B cell (primary cell): ENCODE measurements around the gene VEGFB. TPM values are rescaled to one million over a fixed set of nuclear protein-coding genes. Genes with fewer than 3 reads are reported as not detected.

ENCODE experiments used
- ATAC-seq: fragments of 200-7000 bp; cut with Tn5 transposase; one replicate; pipeline ENCODE4 v1.10.0; 2021; ENCODE audit warnings: low read depth, mild to moderate bottlenecking, moderate number of reproducible peaks, moderate library complexity
- CTCF ChIA-PET: fragments of 350-600 bp; sonication (Branson Sonifier 250); formaldehyde crosslinking; loops from one replicate; lab custom pipeline; 2021; ENCODE audit warnings: antibody characterized with exemption, inconsistent platforms; lab: Charles Lee
- POLR2A ChIA-PET: fragments of 350-600 bp; sonication (Branson Sonifier 250); formaldehyde crosslinking; loops from one replicate; lab custom pipeline; 2021; ENCODE audit warnings: antibody characterized with exemption; lab: Charles Lee
- DNase-seq: peaks from one replicate; pipeline ENCODE4 v3.0.0; 2013
- H2AFZ ChIP-seq: 2 replicates; pipeline ENCODE4 v1.6.1; 2012; ENCODE audit warnings: mild to moderate bottlenecking, low read depth, low read length; ENCODE audit not compliant: insufficient read depth, poor library complexity, severe bottlenecking
- H3K27ac ChIP-seq, 2 donors: 1 replicate in 1 of 2; 2 replicates in 1 of 2; pipeline ENCODE4 v1.5.1; 2012 to 2013; ENCODE audit warnings: low read length in 2 of 2, mild to moderate bottlenecking in 2 of 2, moderate library complexity in 1 of 2
- H3K27me3 ChIP-seq, 4 experiments: fragments of 200-600 bp in 1 of 4; sonication (generic) in 1 of 4; replicated peaks in 1 of 4; 1 replicate in 2 of 4; 2 replicates in 2 of 4; pipeline versions ENCODE4 v1.6.1 to v1.7.0; 2013 to 2016; ENCODE audit warnings: low read length in 3 of 4, mild to moderate bottlenecking in 2 of 4, mixed read lengths in 1 of 4, moderate library complexity in 1 of 4; ENCODE audit not compliant: insufficient read depth in 4 of 4, control insufficient read depth in 3 of 4; ENCODE audit errors: control extremely low read depth in 1 of 4
- H3K36me3 ChIP-seq, 2 experiments: replicated peaks in 1 of 2; 1 replicate in 1 of 2; 2 replicates in 1 of 2; pipeline versions ENCODE4 v1.6.1 to v1.7.1; 2013; ENCODE audit warnings: low read length in 1 of 2; ENCODE audit not compliant: insufficient read depth in 2 of 2, control insufficient read depth in 1 of 2; ENCODE audit errors: control extremely low read depth in 1 of 2, extremely low read depth in 1 of 2
- H3K4me1 ChIP-seq, 2 donors: fragments of 200-600 bp in 1 of 2; sonication (generic) in 1 of 2; 1 replicate in 1 of 2; 2 replicates in 1 of 2; pipeline versions ENCODE4 v1.5.1 to v1.6.1; 2013 to 2017; ENCODE audit warnings: low read length in 2 of 2; ENCODE audit not compliant: control insufficient read depth in 2 of 2, insufficient read depth in 2 of 2
- H3K4me2 ChIP-seq: replicated peaks from 2 replicates; pipeline ENCODE3; 2012; ENCODE audit warnings: mild to moderate bottlenecking, low read depth, low read length; ENCODE audit not compliant: poor library complexity, severe bottlenecking
- H3K4me3 ChIP-seq, 5 experiments: fragments of 200-600 bp in 1 of 5; sonication (generic) in 1 of 5; 1 replicate in 3 of 5; 2 replicates in 2 of 5; pipeline versions ENCODE4 v1.5.1 to v1.7.0; 2011 to 2016; ENCODE audit warnings: low read length in 4 of 5, mild to moderate bottlenecking in 4 of 5, low read depth in 2 of 5, control low read depth in 1 of 5, moderate library complexity in 1 of 5; ENCODE audit not compliant: insufficient read depth in 1 of 5; ENCODE audit errors: control extremely low read depth in 1 of 5, extremely low read depth in 1 of 5
- H3K79me2 ChIP-seq: fragments of 200-600 bp; sonication (generic); one replicate; pipeline ENCODE4 v1.6.0; 2016; ENCODE audit warnings: low read length; ENCODE audit not compliant: control insufficient read depth, insufficient read depth
- H3K9ac ChIP-seq: fragments of 200-600 bp; sonication (generic); 2 replicates; pipeline ENCODE4 v1.6.1; 2017; ENCODE audit warnings: mild to moderate bottlenecking, low read length, moderate library complexity
- H3K9me3 ChIP-seq, 3 donors: one replicate each; pipeline versions ENCODE4 v1.6.1 to v1.7.1; 2013; ENCODE audit warnings: low read length in 2 of 3; ENCODE audit not compliant: control insufficient read depth in 2 of 3, insufficient read depth in 1 of 3; ENCODE audit errors: control extremely low read depth in 1 of 3
- H4K20me1 ChIP-seq: 2 replicates; pipeline ENCODE4 v1.6.0; 2012; ENCODE audit warnings: mild to moderate bottlenecking, low read length; ENCODE audit not compliant: insufficient read depth, control insufficient read depth, poor library complexity, severe bottlenecking
- H3K27ac Mint-ChIP-seq: one replicate; pipeline ENCODE4 v1.8.0; 2021; ENCODE audit warnings: mixed read lengths
- H3K27me3 Mint-ChIP-seq: one replicate; pipeline ENCODE4 v1.8.0; 2021; ENCODE audit warnings: mixed read lengths
- H3K4me1 Mint-ChIP-seq: one replicate; pipeline ENCODE4 v1.8.0; 2021; ENCODE audit warnings: mixed read lengths
- H3K4me3 Mint-ChIP-seq: one replicate; pipeline ENCODE4 v1.8.0; 2021; ENCODE audit warnings: mixed read lengths
- H3K9me3 Mint-ChIP-seq: one replicate; pipeline ENCODE4 v1.8.0; 2022; ENCODE audit warnings: mixed read lengths; ENCODE audit not compliant: insufficient read depth
- EZH2 ChIP-seq: IDR thresholded peaks from 2 replicates; pipeline ENCODE4 v1.6.1; 2012; ENCODE audit warnings: borderline replicate concordance, low read depth, mild to moderate bottlenecking, moderate library complexity, low read length; ENCODE audit not compliant: insufficient read depth, poor library complexity, severe bottlenecking
- WGBS: methylation state at CpG from one replicate; pipeline ENCODE4 v1.1.5; 2013; ENCODE audit warnings: missing lambda C conversion rate; ENCODE audit not compliant: insufficient coverage; 5-methylcytosine and 5-hydroxymethylcytosine counted together
- intact Hi-C: fragments of 100-400 bp; cut with micrococcal nuclease; formaldehyde crosslinking; loops from one replicate; pipeline ENCODE4 v1.10.0; 2022
- polyA plus RNA-seq: library from polyadenylated mRNA; depleted of rRNA; stranded (reverse); fragments of >200 nt; gene quantifications from 2 replicates; pipeline ENCODE4 v1.2.3, GENCODE V29; 2012
- total RNA-seq, 2 donors: library from RNA; stranded (reverse); fragments of 120-200 nt in 1 of 2; gene quantifications; 1 replicate in 1 of 2; 2 replicates in 1 of 2; pipeline versions ENCODE4 v1.2.3 to v1.2.4, GENCODE V29; 2013 to 2022
- TF ChIP-seq, protein P1 (sequence below): fragments of 200-600 bp; IDR thresholded peaks from one replicate; pipeline ENCODE4 v1.8.0; 2022; ENCODE audit warnings: antibody characterized with exemption, mild to moderate bottlenecking

The VEGFB gene
- total and polyA plus RNA-seq, 2 donors (not counting 1 experiment from before 2014, with no cell fraction given) = 56.4 to 152 TPM

DNA sequence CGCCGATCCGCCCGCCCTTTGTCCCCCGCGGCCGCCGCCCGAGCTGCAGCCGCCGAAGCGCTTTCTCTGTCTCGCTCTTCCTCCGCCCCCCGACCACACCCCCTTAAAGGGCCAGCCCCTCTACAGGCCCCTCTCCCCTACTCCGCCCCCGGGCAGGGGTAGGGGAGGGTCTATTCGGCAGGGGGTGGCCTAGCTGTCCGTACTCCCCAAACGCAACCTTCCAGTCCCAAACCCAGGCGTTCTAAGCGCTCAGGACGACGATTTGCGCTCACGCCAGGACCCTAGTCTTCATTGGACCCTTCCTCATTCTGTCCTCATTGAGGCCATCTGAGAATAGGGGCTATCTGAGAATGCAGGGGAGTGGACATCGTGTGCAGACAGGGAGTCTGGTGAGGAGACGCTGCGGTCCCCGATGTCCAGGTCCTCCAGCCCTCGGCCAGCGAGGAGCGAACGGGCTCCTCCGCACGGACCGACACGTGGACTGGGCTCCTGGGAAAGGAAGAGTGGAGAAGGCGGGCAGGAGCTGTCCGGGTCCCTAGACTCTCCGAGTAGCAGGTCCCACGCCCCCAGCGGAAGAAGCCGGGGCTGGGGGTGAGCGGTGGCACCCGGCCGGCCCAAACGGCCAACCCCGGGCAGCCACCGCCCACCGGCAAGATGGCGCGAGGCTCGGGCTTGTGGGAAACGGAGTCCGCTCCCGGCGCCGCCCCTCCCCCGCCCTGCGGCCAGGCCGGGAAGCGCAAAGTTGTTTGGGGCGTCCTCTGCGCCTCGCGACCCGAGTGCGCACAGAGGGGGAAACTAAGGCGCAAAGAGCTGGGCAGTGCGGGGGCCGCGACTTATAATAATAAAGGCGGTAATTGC lies 12.7 kb downstream of the VEGFB start, which contains the start of gene PPP1R14B:
Gene PPP1R14B, minus strand, starts transcription at position 73 of the 858 bp plus-strand sequence. CDS start 270 bp downstream, outside the sequence.
- H3K27ac ChIP-seq = peak within 1 kb of the TSS; percentile 53 to 79
- ChIA-PET POLR2A (interaction anchor here (1.0 to 4.0 kb wide), 6 partner anchors 20 to 71 kb away, joined by 4 to 37 read pairs (median 9); partner anchors contain the start of genes BAD, FERMT3, NUDT22 and PRDX5), CTCF (interaction anchor here (0.9 to 10.4 kb wide), 9 partner anchors 16 to 71 kb away, joined by 3 to 141 read pairs (median 5); partner anchors contain the start of genes BAD, ESRRA, FERMT3 and PRDX5)
- 2% methylated on average over 53 of the region's 74 CpGs for WGBS
- Mint-ChIP-seq H3K27ac (peak within 1 kb of the TSS; percentile 91), H3K4me3 (peak within 1 kb of the TSS; percentile 90), H3K4me1 (peaks cover 40% of the 10 kb centered on the region), H3K9me3 (no peaks in the 10 kb centered on the region), H3K27me3 (no peaks in the 10 kb centered on the region)
- DNase-seq (peak; percentile 85), ATAC-seq (peak; percentile 60)
- H3K9ac ChIP-seq = peak within 1 kb of the TSS; percentile 80
- peaks cover 9% of the 10 kb centered on the region for H3K79me2 ChIP-seq
- peak within 1 kb of the TSS; percentile 83 for H2AFZ ChIP-seq
- H4K20me1 ChIP-seq = peaks cover 2% of the 10 kb centered on the region
- peak within 1 kb of the TSS; percentile 99 for H3K4me2 ChIP-seq
- peak within 1 kb of the TSS; percentile 78 to 99 (median 88) for H3K4me3 ChIP-seq
- peaks cover 0 to 11% of the 10 kb centered on the region in 2 experiments for H3K36me3 ChIP-seq
- H3K27me3 ChIP-seq = no peaks in the 10 kb centered on the region
- TF ChIP-seq, protein P1, sequence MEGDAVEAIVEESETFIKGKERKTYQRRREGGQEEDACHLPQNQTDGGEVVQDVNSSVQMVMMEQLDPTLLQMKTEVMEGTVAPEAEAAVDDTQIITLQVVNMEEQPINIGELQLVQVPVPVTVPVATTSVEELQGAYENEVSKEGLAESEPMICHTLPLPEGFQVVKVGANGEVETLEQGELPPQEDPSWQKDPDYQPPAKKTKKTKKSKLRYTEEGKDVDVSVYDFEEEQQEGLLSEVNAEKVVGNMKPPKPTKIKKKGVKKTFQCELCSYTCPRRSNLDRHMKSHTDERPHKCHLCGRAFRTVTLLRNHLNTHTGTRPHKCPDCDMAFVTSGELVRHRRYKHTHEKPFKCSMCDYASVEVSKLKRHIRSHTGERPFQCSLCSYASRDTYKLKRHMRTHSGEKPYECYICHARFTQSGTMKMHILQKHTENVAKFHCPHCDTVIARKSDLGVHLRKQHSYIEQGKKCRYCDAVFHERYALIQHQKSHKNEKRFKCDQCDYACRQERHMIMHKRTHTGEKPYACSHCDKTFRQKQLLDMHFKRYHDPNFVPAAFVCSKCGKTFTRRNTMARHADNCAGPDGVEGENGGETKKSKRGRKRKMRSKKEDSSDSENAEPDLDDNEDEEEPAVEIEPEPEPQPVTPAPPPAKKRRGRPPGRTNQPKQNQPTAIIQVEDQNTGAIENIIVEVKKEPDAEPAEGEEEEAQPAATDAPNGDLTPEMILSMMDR = no peak
- no peak for TF ChIP-seq EZH2
- H3K4me1 ChIP-seq = peaks cover 26 to 54% of the 10 kb centered on the region in 2 donors
- intact Hi-C loops = loop anchor here (1.0 kb wide), 4 partner anchors 21 to 61 kb away; partner anchors contain the start of genes GPR137, NUDT22, STIP1 and TRPT1
- H3K9me3 ChIP-seq = no peaks in the 10 kb centered on the region
